Glutamatergic neuron (in vitro differentiated cells): ENCODE results near the gene KHDRBS2. TPM values are rescaled to one million over a fixed set of nuclear protein-coding genes. Genes with fewer than 3 reads are reported as not detected.

ENCODE experiments used
- DNase-seq: peaks from one replicate; pipeline ENCODE4 v3.0.0; 2022
- H3K27ac Mint-ChIP-seq: one replicate; pipeline ENCODE4 v1.8.0; 2020; ENCODE audit warnings: mild to moderate bottlenecking, mixed read lengths, inconsistent platforms; ENCODE audit not compliant: unreplicated experiment
- H3K27me3 Mint-ChIP-seq: one replicate; pipeline ENCODE4 v1.8.0; 2020; ENCODE audit warnings: mild to moderate bottlenecking, moderate library complexity, mixed read lengths, inconsistent platforms; ENCODE audit not compliant: unreplicated experiment
- H3K36me3 Mint-ChIP-seq: one replicate; pipeline ENCODE4 v1.8.0; 2020; ENCODE audit warnings: mild to moderate bottlenecking, mixed read lengths, inconsistent platforms; ENCODE audit not compliant: unreplicated experiment
- H3K4me1 Mint-ChIP-seq: one replicate; pipeline ENCODE4 v1.8.0; 2020; ENCODE audit warnings: mild to moderate bottlenecking, low read depth, mixed read lengths, inconsistent platforms; ENCODE audit not compliant: unreplicated experiment
- H3K4me3 Mint-ChIP-seq: one replicate; pipeline ENCODE4 v1.8.0; 2020; ENCODE audit warnings: mild to moderate bottlenecking, mixed read lengths, inconsistent platforms; ENCODE audit not compliant: unreplicated experiment
- H3K9me3 Mint-ChIP-seq: one replicate; pipeline ENCODE4 v1.8.0; 2020; ENCODE audit warnings: mild to moderate bottlenecking, moderate library complexity, mixed read lengths, inconsistent platforms; ENCODE audit not compliant: unreplicated experiment
- CTCF ChIP-seq: fragments of 200-600 bp; sonication (generic); IDR thresholded peaks from one replicate; pipeline ENCODE4 v1.5.0; 2021; ENCODE audit not compliant: partially characterized antibody, unreplicated experiment
- total RNA-seq: library from RNA; stranded (reverse); fragmentation: NEBNext Ultra II Directional; extraction: Animal tissue kit (Norgen Biotek cat#: 25700); gene quantifications from one replicate; pipeline ENCODE4 v1.2.1, GENCODE V29; 2021; ENCODE audit not compliant: unreplicated experiment

KHDRBS2 gene
- total RNA-seq, 1 donor from 2014 or later: 19.7 TPM

GRCh38 chr6:61887423-61887822 lies 398.6 kb downstream of the KHDRBS2 start:
- no peaks in the 10 kb centered on the region for H3K9me3 Mint-ChIP-seq
- no peaks in the 10 kb centered on the region for H3K27me3 Mint-ChIP-seq
- DNase-seq: no peak
- TF ChIP-seq CTCF: no peak
- no peak overlapping the region for H3K27ac Mint-ChIP-seq
- H3K4me3 Mint-ChIP-seq: no peak overlapping the region
- peaks cover 11% of the 10 kb centered on the region for H3K4me1 Mint-ChIP-seq
- no peaks in the 10 kb centered on the region for H3K36me3 Mint-ChIP-seq

- Mint-ChIP-seq H3K4me3 (no peak overlapping the region), H3K27ac (no peak overlapping the region), H3K4me1 (peaks cover 15% of the 10 kb centered on the region), H3K27me3 (no peaks in the 10 kb centered on the region), H3K9me3 (no peaks in the 10 kb centered on the region), H3K36me3 (no peaks in the 10 kb centered on the region)
- DNase-seq: no peak
- no peak for TF ChIP-seq CTCF
Observed at GRCh38 chr6:61886608-61887259, 399.3 kb downstream of the KHDRBS2 start.

GRCh38 chr6:61869632-61870400 lies 416.2 kb downstream of the KHDRBS2 start:
- H3K9me3 Mint-ChIP-seq: no peaks in the 10 kb centered on the region
- TF ChIP-seq CTCF: no peak
- no peak overlapping the region for H3K27ac Mint-ChIP-seq
- H3K36me3 Mint-ChIP-seq: peaks cover 3% of the 10 kb centered on the region
- H3K4me1 Mint-ChIP-seq: no peaks in the 10 kb centered on the region
- DNase-seq: no peak
- H3K4me3 Mint-ChIP-seq: no peak overlapping the region
- H3K27me3 Mint-ChIP-seq: peaks cover 2% of the 10 kb centered on the region

- DNase-seq: no peak
- Mint-ChIP-seq H3K27ac (no peak overlapping the region), H3K9me3 (no peaks in the 10 kb centered on the region), H3K36me3 (peaks cover 13% of the 10 kb centered on the region), H3K27me3 (peaks cover 2% of the 10 kb centered on the region), H3K4me3 (no peak overlapping the region), H3K4me1 (no peaks in the 10 kb centered on the region)
- no peak for TF ChIP-seq CTCF
Observed at GRCh38 chr6:61868507-61869080, 417.4 kb downstream of the KHDRBS2 start.

- TF ChIP-seq CTCF: no peak
- Mint-ChIP-seq H3K36me3 (peaks cover 13% of the 10 kb centered on the region), H3K4me3 (no peak overlapping the region), H3K27me3 (peaks cover 2% of the 10 kb centered on the region), H3K9me3 (no peaks in the 10 kb centered on the region), H3K4me1 (no peaks in the 10 kb centered on the region), H3K27ac (no peak overlapping the region)
- DNase-seq: no peak
Observed at GRCh38 chr6:61867635-61868034, 418.4 kb downstream of the KHDRBS2 start.
